ENCODE measurements around the gene TSPAN2. TPM values are rescaled to one million over a fixed set of nuclear protein-coding genes. Genes with fewer than 3 reads are reported as not detected.

TSPAN2 gene
- polyA plus RNA-seq, 1 donor from 2014 or later = 34.4 TPM

GRCh38 chr1:115068826-115069585 lies 20.3 kb downstream of the TSPAN2 start:
- H3F3A ChIP-seq (ENCODE audit: insufficient read depth, low read length, poor library complexity, severe bottlenecking) = no peaks in the 10 kb centered on the region
- H3K79me2 ChIP-seq (replicated peaks; ENCODE audit: insufficient read depth, low read length) = no peaks in the 10 kb centered on the region
- H3K9me3 ChIP-seq (ENCODE audit: low read length) = no peaks in the 10 kb centered on the region
- TF ChIP-seq POLR2AphosphoS5 (IDR thresholded peaks at IDR 0.05) (no peak), EP300 (conservative IDR thresholded peaks at IDR 0.05; ENCODE audit: poor library complexity, severe bottlenecking) (no peak), MXI1 (conservative IDR thresholded peaks at IDR 0.05; ENCODE audit: poor library complexity, severe bottlenecking) (no peak), EZH2 (IDR thresholded peaks at IDR 0.05; ENCODE audit: borderline replicate concordance, insufficient read depth, low read length, poor library complexity, severe bottlenecking) (no peak), RAD21 (conservative IDR thresholded peaks at IDR 0.05) (no peak), SMC3 (conservative IDR thresholded peaks at IDR 0.05; ENCODE audit: poor library complexity) (no peak), TAF1 (IDR thresholded peaks at IDR 0.05; ENCODE audit: low read depth) (no peak), REST (IDR thresholded peaks at IDR 0.05; ENCODE audit: borderline replicate concordance) (no peak)
- TF ChIP-seq, protein P1, sequence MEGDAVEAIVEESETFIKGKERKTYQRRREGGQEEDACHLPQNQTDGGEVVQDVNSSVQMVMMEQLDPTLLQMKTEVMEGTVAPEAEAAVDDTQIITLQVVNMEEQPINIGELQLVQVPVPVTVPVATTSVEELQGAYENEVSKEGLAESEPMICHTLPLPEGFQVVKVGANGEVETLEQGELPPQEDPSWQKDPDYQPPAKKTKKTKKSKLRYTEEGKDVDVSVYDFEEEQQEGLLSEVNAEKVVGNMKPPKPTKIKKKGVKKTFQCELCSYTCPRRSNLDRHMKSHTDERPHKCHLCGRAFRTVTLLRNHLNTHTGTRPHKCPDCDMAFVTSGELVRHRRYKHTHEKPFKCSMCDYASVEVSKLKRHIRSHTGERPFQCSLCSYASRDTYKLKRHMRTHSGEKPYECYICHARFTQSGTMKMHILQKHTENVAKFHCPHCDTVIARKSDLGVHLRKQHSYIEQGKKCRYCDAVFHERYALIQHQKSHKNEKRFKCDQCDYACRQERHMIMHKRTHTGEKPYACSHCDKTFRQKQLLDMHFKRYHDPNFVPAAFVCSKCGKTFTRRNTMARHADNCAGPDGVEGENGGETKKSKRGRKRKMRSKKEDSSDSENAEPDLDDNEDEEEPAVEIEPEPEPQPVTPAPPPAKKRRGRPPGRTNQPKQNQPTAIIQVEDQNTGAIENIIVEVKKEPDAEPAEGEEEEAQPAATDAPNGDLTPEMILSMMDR (IDR thresholded peaks at IDR 0.05; ENCODE audit: poor library complexity, severe bottlenecking) = no peak
- H3K4me3 ChIP-seq (ENCODE audit: low read length) = peak overlapping the region; percentile 18
- no peaks in the 10 kb centered on the region for H4K20me1 ChIP-seq (ENCODE audit: insufficient read depth)
- no peaks in the 10 kb centered on the region for H3K36me3 ChIP-seq (ENCODE audit: insufficient read depth, low read length)
- peak overlapping the region; percentile 14 for H3K9ac ChIP-seq (ENCODE audit: low read length)
- H3K27me3 ChIP-seq (ENCODE audit: insufficient read depth, low read depth, low read length) = no peaks in the 10 kb centered on the region
- no peak overlapping the region for H3K4me2 ChIP-seq (ENCODE audit: low read length)
- H3K9me2 ChIP-seq (ENCODE audit: insufficient read depth, low read length) = no peaks in the 10 kb centered on the region
- peak overlapping the region; percentile 60 for H3K27ac ChIP-seq (ENCODE audit: low read length)
- H2AFZ ChIP-seq (ENCODE audit: low read depth, low read length) = no peak overlapping the region

DNA sequence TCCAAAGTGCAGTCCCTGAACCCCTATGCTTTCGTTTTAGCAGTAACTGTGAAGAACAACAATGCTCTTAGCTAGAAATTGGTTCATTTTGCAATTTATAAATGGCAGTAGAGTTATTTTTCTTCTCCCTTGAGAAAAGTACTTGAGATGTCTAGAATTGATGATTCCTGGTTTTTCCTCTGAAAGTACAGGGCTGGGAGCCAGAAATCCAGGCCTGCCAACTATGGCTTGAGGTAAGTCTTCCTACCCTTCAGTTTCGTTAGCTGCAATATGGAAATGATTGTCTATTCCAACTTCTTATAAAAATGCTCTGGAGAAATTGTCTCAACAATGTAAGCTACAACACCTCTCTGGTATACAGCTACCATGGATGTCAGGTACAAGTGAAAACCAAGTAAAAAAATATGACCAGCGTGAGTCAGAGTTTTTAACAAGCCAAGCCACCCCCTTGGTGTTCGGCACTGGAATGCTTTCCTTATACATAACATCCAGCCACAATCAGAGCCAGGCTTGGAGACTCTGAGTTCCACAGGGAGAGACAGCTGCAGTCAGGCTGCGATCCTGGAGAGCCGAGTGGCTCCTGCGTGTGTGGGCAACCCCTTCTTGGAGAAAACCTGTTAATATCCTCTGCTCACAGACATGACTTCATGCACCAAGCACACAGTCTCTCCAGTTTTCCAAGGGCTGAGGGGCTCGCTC lies 22.0 kb downstream of the TSPAN2 start:
- Histone ChIP-seq H4K20me1 (ENCODE audit: insufficient read depth) (no peaks in the 10 kb centered on the region), H3K4me2 (ENCODE audit: low read length) (no peak overlapping the region)

More for the DNA sequence above, 22.0 kb downstream of the TSPAN2 start:
- Histone ChIP-seq H3K79me2 (replicated peaks; ENCODE audit: insufficient read depth, low read length) (no peaks in the 10 kb centered on the region), H3K9me2 (ENCODE audit: insufficient read depth, low read length) (no peaks in the 10 kb centered on the region), H3K9me3 (ENCODE audit: low read length) (no peaks in the 10 kb centered on the region), H3K9ac (ENCODE audit: low read length) (no peak overlapping the region), H3K4me3 (ENCODE audit: low read length) (no peak overlapping the region), H3K27me3 (ENCODE audit: insufficient read depth, low read depth, low read length) (no peaks in the 10 kb centered on the region), H3F3A (ENCODE audit: insufficient read depth, low read length, poor library complexity, severe bottlenecking) (no peaks in the 10 kb centered on the region), H3K27ac (ENCODE audit: low read length) (peak overlapping the region; percentile 23), H3K36me3 (ENCODE audit: insufficient read depth, low read length) (no peaks in the 10 kb centered on the region), H2AFZ (ENCODE audit: low read depth, low read length) (no peak overlapping the region)
- TF ChIP-seq MXI1 (conservative IDR thresholded peaks at IDR 0.05; ENCODE audit: poor library complexity, severe bottlenecking) (no peak), TAF1 (IDR thresholded peaks at IDR 0.05; ENCODE audit: low read depth) (no peak), RAD21 (conservative IDR thresholded peaks at IDR 0.05) (no peak), EP300 (conservative IDR thresholded peaks at IDR 0.05; ENCODE audit: poor library complexity, severe bottlenecking) (no peak), EZH2 (IDR thresholded peaks at IDR 0.05; ENCODE audit: borderline replicate concordance, insufficient read depth, low read length, poor library complexity, severe bottlenecking) (no peak), REST (IDR thresholded peaks at IDR 0.05; ENCODE audit: borderline replicate concordance) (no peak), POLR2AphosphoS5 (IDR thresholded peaks at IDR 0.05) (no peak), SMC3 (conservative IDR thresholded peaks at IDR 0.05; ENCODE audit: poor library complexity) (no peak)
- TF ChIP-seq, protein P1 (IDR thresholded peaks at IDR 0.05; ENCODE audit: poor library complexity, severe bottlenecking) = no peak

Data from neural cell (in vitro differentiated cells).